HuH-7 (cell line): ENCODE measurements around the gene STX1A.
"Not testable (repeated sequence)": the region's sequence is repeated elsewhere in the genome, so short reads cannot be mapped to it uniquely, and the experiment has no call there.

Experiments
- DNase-seq: peaks from one replicate; pipeline ENCODE4 v3.0.0; 2011; ENCODE audit warnings: low spot score

The STX1A gene

DNA sequence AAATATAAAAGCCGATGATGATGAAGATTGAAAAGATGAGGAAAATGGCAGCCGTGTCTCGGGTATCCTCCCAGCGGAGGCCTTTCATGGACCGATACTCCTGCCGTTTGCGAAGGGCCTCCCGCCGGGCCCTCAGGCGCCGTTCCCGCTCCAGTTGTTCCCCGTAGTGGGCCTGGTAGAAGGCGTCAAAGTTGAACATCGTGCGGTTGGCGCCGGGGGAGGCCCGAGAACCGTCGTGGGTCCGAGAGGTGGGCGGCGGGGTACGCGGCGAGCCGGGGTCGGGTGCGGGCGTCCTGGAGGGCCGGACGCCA, 36.8 kb downstream of the STX1A start:
- DNase-seq: no peak

DNA sequence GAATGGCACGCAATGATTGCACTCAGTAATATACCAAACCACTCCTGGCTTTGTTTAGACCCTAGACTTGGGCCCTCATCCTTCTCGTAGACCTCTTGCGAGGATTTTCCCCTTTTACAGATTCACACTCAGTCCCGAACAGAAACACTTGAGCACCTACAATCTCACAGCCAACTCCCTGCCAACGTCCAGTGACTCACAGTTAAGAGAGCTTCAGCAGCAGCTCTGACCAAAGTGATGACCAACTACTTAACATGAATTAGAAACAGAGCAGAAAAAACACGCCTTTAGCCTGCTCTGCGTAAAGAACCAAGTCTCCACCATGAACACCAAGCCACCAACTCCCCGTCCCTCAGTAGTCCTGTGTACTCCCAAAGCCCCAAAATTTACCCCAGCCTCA, 38.4 kb downstream of the STX1A start:
- no peak for DNase-seq

DNA sequence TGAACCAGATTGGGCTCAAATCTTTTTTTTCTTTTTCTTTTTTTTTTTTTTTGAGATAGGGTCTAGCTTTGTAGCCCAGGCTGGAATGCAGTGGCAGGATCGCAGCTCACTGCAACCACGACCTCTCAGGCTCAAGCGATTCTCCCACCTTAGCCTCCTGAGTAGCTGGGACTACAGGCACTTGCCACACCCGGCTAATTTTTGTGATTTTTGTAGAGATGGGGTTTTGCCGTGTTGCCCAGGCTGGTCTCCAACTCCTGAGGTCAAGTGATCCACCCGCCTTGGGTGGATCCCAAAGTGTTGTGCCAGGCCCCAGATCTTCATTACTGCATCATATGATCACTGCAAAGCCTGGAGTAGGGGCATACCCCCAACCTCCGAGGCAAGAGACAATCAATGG, 39.0 kb downstream of the STX1A start:
- DNase-seq: no peak

DNA sequence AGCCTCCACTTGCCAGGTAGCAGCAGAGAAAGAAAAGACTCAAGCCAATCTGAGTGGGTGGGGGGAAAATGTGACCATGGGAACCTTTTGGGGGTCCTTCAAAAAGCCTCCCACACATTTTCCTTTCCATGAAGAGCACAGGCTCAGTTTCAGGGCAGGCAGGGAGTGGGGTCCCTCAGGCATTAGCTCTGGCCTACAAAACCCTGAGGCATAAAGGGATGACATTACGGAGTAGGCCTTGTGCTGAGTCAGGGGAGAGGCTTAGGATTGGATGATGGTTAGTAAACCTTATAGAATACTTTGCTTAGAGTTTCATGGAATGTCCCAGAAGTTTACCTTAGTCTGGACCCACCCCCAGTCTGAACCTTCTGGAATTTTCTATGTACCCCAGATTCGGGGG, 39.8 kb downstream of the STX1A start:
- no peak for DNase-seq

DNA sequence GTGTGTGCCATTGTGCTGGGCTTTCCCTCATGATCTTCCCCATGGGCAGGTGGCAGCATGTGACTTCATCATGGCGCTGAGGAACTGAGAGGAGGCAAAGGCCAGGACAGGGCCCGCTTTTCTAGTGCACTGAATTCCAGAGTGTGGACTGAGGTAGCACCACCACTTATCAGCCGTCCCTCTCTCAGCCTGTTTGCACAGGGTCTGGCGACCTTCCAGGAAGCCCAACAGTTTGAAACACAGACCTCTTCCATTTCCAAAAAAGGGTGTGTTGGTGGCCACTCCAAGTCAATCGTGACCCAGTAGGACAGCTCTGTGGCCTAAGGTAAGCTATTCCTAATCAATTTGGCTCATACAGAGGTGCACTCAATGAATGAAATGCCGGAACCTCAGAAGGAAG, 40.6 kb downstream of the STX1A start:
- DNase-seq: no peak

DNA sequence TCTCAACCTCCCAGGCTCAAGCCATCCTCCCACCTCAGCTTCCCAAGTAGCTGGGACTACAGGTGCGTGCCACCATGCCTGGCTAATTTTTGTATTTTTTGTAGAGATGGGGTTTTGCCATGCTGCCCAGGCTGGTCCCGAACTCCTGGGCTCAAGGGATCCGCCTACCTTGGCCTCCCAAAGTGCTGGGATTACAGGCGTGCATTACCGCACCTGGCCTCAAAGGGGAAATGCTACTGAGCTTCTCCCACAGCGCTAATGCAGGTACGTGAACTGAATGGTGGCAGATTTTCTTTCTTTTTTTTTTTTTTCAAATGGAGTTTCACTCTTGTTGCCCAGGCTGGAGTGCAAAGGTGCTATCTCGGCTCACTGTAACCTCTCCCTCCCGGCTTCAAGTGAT, 43.4 kb downstream of the STX1A start:
- not testable (repeated sequence) for DNase-seq

DNA sequence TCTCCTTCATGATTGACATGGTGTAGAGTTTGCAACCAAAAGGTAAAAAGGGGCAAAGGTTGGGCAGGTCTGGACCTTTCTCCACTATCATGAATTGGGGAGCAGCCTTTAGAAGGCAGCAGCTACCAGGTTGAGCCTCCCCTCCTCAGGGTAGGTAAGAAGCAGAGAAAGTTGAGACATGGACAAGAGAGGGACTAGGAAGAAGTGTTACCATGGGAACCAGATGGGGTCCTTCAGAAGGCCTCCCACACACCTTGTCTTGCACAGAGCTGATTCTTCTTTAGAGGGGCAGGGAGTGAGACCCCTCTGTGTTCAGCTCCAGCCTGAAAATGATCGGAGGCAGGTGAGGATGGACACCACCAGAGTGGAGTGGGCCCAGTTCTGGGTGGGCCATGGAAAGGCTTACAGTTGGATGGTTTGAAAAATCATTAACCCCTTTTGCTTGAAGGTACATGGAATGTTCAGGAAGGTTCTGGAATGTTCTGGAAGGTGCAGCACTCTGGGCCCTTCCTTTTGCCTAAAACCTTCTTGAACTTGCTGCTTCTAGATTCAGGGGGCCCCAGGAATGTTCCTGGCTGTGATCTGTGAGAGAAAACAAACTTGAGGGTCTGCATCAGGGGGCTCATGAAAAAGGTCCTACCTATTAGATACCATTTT, 44.9 kb downstream of the STX1A start:
- no peak for DNase-seq

DNA sequence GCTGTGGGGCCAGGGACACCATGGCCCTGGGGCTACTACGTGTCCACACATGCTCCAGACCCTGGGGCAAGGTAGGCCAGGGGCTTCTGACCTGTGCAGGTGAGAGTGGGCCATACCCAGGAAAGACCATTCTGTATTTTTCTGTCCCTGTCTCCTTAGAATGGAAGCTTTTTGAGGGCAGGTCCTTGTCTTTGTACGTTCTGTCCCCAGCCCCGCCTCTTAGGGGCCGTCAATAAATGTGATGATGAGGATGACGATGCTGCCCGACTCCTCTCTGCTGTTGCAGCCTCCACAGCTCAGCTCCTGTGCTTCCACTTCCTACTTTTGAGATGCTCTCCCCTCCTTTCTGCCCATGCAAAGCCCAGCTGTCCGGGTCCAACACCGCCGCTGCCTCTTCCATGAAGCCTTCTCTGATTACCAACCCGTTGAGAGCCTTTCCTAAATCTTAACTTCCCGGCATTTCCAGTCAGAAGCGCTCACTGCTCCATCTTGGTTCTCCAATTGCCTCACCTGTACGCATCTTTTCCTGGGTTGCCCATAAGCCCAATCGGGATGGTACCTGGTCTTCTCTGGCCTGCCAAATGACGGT, 47.5 kb downstream of the STX1A start:
- DNase-seq: no peak

DNA sequence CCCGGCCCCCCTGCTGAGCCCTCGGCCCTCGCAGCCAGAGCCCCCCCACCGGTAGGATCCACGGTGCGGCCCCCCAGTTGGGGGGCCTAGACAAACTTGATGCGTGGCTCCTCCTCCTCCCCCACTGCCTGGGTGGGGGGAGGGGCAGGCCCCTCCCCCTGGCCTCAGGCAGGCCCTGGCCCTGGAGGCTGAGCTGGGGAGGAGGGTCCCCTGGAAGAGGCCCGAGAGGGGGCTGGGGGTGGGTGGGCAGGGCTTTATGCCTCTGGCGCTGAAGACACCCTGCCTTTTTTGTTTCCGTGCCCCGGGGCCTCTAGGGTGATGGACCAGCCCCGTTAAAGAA, 48.2 kb downstream of the STX1A start:
- DNase-seq: no peak

DNA sequence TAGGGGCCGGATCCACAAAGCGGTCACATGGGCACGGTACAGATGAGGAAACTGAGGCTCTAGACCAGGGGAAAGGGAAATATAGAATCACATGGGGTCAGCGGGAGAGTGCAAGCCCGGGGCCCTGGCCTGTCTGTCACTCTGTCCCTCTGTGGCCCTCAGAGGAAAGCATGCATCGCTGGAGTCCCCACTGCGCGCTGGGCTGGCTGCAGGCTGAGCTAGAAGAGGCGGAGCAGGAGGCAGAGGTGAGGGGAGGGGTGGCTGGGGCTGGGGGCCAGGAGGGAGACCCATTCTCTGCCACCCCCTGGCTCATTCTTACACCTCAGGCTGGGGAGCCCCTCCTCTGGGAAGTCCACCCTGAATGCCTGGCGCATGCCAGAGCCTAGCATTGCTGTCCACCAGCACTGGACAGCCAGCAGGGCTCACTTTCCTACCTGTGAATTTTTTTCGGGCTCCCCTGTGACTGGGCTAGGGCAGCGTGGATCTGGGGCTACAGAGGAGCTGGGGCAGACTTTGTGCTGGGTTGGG, 49.5 kb downstream of the STX1A start:
- DNase-seq: no peak

DNA sequence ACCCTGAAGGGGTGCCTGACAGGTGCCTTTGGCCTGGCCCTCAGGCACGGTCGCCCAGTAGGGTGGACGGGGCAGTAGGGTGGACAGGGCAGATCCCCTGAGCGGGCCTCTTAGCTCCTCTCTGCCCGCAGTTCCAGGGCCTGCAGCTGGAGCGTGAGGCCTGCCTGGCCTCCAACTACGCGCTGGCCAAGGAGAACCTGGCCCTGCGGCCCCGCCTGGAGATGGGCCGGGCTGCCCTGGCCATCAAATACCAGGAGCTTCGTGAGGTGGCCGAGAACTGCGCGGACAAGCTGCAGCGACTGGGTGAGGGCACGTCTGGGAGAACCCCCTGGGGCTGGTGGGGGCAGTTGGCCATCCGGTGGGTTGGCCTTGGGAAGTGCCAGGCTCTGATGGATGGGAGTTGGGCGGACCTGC, 50.2 kb downstream of the STX1A start:
- no peak for DNase-seq

DNA sequence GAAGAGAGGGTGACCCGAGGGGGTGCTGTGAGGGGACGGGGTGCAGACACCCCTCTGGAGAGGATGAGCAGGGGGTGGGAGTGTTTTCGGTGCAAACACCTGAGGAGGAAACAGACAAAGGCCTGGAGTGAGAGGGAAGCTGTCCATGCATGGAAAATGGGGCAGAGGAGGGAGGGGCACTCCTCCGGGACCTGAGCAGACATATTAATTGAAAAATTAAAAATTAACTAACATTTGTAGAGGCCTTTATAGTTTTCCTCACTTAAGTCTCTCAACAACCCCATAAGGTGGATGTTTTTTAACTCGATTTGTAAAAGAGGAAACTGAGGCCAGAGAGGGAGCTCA, 50.6 kb downstream of the STX1A start:
- no peak for DNase-seq

DNA sequence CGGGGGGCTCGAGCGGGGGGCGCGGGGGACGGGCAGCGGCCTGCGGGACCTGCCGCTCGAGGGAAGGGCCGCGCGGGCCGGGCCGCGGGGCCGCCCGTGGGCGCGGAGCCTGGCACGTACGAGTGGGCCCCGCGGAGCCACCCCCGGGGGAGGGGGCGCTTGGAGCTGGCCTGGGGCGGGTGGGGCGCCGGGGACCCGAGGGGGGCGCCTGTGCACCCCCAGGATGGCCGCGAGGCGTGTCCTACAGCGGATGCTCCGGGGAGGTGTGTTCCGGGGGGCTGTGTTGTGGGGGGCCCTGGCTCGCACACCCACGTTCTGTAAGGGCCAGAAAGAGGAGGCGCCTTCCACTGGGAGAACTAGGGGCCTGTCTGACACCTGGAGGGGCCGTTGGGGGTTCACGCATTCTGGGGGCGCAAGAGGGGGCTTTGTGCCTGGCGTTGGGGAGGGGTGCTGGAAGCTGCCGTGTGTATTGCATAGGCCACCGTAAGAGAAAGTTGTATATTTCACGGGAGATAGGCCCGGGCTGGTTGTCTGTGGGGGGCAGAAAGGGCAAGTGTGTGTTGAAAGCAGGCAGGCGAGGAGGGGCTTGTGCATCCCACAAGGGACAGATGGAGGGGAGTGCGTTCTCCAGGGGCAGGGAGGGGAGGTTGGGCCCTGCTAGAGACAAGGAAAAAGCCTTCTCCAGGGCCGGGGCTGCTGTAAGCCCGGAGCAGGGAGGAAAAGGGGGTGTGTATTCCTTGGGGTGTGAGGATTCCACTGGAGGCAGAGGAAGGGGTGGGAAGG, 51.2 kb downstream of the STX1A start:
- peak; percentile 54 for DNase-seq

DNA sequence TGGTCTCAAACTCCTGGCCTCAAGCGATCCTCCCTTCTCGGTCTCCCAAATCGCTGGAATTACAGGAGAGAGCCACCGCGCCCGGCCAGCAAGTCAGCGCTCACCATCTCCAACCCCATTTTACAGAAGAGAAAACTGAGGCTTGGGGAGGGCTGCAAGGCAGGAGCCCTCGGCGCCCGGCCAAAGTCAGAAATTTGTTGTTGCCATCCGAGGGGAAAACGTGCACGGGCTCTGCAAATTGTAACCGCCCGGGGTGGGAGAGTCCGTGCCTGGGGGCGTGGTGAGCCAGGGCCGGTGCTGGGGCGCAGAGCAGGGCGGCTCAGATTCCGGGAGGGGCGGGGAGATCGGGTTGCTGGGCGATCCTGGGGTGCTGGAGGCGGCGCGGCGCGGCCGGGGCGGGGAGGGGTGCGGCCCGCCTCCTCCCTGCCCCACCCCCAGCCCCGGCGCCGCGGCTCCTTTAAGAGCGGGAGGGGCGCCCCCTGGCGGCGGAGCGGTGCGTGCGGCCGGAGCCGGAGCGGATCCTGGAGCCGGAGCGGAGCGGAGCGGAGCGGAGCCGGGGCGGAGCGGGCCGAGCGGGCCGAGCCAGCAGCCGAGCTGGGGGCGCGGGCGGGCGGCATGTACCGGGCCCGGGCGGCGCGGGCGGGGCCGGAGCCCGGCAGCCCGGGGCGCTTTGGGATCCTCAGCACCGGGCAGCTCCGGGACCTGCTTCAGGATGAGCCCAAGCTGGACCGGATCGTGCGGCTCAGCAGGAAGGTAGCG, 51.9 kb downstream of the STX1A start, which contains the start of gene VPS37D:
Gene VPS37D, plus strand, starts transcription at position 488 of the 759 bp plus-strand sequence. Its CDS starts 128 bp downstream, at position 616.
- DNase-seq: peak; percentile 85

DNA sequence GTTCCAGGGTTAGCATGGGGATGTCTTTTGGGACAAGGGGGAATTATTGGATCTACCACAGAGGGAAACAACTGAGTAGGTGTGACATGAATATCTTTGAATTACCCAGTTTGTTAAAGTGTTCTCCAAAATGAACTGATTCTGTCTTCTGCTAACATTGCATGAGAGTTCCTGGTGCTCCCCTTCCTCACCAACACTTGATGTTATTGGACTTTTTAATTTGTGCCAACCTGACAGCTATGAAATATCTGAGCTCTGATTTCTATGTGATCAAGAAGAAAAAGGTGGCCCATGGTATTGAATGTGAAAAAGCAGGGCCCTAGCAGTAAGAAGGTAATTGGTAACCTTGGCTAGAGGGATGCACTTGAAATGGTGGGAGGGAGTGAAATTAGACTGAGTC, 56.4 kb downstream of the STX1A start:
- no peak for DNase-seq

DNA sequence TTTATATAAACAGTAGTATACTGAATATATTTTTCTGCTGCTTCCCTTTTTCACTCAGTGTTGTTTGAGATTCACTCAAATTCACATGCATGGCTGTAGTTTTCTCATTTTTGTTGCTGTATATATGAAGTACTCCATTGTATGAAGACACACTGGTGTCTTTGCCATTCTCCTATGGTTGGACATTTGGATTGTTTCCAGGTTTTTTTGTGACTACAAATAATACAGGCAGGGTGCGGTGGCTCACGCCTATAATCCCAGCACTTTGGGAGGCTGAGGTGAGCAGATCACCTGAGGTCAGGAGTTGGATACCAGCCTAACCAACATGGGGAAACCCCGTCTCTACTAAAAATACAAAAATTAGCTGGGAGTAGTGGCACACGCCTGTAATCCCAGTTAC, 58.9 kb downstream of the STX1A start:
- not testable (repeated sequence) for DNase-seq

DNA sequence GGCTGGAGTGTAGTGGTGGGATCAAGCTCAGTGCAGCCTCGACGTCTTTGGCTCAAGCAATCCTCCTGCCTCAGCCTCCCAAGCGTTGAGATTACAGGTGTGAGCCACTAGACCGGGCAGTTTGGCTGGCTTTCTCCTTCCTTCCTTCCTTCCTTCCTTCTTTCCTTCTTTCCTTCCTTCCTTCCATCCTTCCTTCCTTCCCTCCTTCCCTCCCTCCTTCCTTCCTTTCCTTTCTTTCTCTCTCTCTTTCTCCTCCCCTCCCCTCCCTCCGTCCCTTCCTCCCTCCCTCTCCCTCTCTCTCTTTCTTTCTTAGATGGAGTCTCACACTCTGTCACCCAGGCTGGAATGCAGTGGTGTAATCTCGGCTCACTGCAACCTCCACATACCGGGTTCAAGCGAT, 59.5 kb downstream of the STX1A start:
- no peak for DNase-seq

DNA sequence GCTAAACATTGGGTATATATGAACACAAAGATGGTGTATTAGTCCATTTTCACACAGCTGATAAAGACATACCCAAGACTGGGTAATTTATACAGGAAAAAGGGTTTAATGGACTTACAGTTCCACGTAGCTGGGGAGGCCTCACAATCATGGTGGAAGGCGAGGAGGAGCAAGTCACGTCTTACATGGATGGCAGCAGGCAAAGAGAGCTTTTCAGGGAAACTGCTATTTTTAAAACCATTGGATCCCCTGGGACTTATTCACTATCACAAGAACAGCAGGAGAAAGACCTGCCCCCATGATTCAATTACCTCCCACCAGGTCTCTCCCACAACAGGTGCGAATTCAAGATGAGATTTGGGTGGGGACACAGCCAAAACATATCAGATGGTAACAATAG, 64.2 kb downstream of the STX1A start:
- DNase-seq: not testable (repeated sequence)

DNA sequence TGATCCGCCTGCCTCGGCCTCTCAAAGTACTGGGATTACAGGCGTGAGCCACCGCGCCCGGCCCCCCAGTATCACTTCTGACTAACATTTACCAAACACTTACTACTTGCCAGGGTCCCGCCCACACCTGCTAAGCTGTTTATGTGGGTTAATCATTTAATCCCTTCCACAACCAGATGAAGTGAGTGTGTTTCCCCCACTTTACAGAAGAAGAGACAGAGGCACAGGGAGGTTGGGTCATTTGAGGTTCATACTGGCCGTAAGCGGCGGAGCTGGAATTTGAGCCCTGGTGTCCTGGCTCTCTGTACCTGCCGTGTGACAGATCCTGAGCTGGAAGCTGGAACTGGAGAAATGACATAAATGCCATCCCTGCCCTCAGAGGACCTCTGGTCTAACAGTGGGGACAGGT, 66.9 kb downstream of the STX1A start:
- no peak for DNase-seq

DNA sequence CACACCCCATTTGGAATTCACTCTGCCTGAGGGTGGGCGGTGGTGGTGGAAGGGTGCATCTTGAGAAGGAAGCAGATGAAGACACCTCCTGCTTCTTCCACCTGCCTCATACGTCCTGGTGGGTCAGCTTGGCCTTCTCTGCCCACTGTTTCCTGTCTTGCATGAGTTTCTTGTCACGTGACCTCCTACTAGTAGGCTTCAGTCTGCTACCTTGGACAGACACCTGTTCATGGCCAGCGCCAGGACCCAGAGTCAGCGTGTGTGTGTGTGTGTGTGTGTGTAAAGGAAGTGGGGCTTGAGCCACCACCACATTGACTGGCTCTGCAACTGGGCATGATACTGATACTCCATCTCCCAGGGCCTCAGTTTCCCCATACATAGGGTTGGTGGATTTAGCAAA, 68.9 kb downstream of the STX1A start:
- no peak for DNase-seq

DNA sequence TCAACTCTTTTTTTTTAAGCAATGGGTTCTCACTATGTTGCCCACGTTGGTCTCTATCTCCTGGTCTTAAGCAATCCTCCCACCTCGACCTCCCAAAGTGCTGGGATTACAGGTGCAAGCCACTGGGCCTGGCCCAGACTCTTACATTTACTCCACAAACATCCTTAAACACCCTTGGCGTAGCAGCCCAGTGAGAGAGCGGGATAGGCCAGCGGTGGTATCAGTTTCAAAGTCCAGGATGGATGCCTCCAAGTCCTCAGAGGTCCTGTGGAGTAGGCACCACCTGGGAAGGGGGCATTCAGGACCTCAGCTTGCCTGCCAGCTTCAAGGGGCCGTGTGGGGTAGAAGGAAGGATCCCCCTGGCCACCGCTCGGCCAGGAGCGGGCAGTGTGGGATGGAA, 69.9 kb downstream of the STX1A start:
- no peak for DNase-seq
